DOHH2 (cell line): ENCODE measurements around the gene KIAA0040.

Experiments used
- H3F3A ChIP-seq: fragments of 200-600 bp; sonication (generic), shearing (Covaris generic); 2 replicates; pipeline ENCODE4 v1.6.0; 2016; ENCODE audit warnings: antibody characterized with exemption, mild to moderate bottlenecking; ENCODE audit not compliant: control insufficient read depth, insufficient read depth
- H3K27ac ChIP-seq: fragments of 200-600 bp; sonication (generic); 2 replicates; pipeline ENCODE4 v1.5.1; 2014; ENCODE audit warnings: low read depth, mild to moderate bottlenecking, low read length, moderate library complexity
- H3K27me3 ChIP-seq: fragments of 200-600 bp; sonication (generic); 2 replicates; pipeline ENCODE4 v1.6.1; 2014; ENCODE audit warnings: mild to moderate bottlenecking, low read length, mixed read lengths; ENCODE audit not compliant: control insufficient read depth
- H3K36me3 ChIP-seq: fragments of 200-600 bp; sonication (generic); 2 replicates; pipeline ENCODE4 v1.6.1; 2014; ENCODE audit warnings: mild to moderate bottlenecking, low read length, moderate library complexity, mixed read lengths; ENCODE audit not compliant: control insufficient read depth
- H3K4me1 ChIP-seq: fragments of 200-600 bp; sonication (generic); 2 replicates; pipeline ENCODE4 v1.6.1; 2014; ENCODE audit warnings: mild to moderate bottlenecking, low read length, mixed read lengths; ENCODE audit not compliant: control insufficient read depth
- H3K4me2 ChIP-seq: fragments of 200-600 bp; sonication (generic); 2 replicates; pipeline ENCODE4 v1.6.0; 2014; ENCODE audit warnings: mild to moderate bottlenecking, low read length, moderate library complexity
- H3K4me3 ChIP-seq: fragments of 200-600 bp; sonication (generic); 2 replicates; pipeline ENCODE4 v1.5.1; 2014; ENCODE audit warnings: mild to moderate bottlenecking, low read length, mixed read lengths
- H3K79me2 ChIP-seq: fragments of 200-600 bp; sonication (generic); 2 replicates; pipeline ENCODE4 v1.6.1; 2014; ENCODE audit warnings: mild to moderate bottlenecking, low read length, mixed read lengths; ENCODE audit not compliant: control insufficient read depth
- H3K9me2 ChIP-seq: fragments of 200-600 bp; sonication (generic); replicated peaks from 2 replicates; pipeline ENCODE4 v1.6.1; 2014; ENCODE audit warnings: mild to moderate bottlenecking, low read length, mixed read lengths; ENCODE audit not compliant: control insufficient read depth
- H3K9me3 ChIP-seq: fragments of 200-600 bp; sonication (generic); 2 replicates; pipeline ENCODE4 v1.6.1; 2014; ENCODE audit warnings: antibody characterized with exemption, low read length, mixed read lengths; ENCODE audit not compliant: control insufficient read depth, insufficient read depth
- H4K20me1 ChIP-seq: fragments of 200-600 bp; sonication (generic); 2 replicates; pipeline ENCODE4 v1.6.0; 2014; ENCODE audit warnings: low read depth, mild to moderate bottlenecking, antibody characterized with exemption, low read length, moderate library complexity; ENCODE audit not compliant: control insufficient read depth, insufficient read depth
- EZH2phosphoT487 ChIP-seq: fragments of 200-600 bp; sonication (generic); IDR thresholded peaks from 2 replicates; pipeline ENCODE4 v1.6.1; 2017; ENCODE audit warnings: borderline replicate concordance, mild to moderate bottlenecking, antibody characterized with exemption, low read length, moderate library complexity, mixed read lengths
- TF ChIP-seq, protein P1 (sequence below): fragments of 200-600 bp; sonication (generic); IDR thresholded peaks from one replicate; pipeline ENCODE4 v1.5.1; 2014; ENCODE audit warnings: antibody characterized with exemption, mild to moderate bottlenecking, low read depth, low read length; ENCODE audit not compliant: poor library complexity, severe bottlenecking

KIAA0040 gene

DNA sequence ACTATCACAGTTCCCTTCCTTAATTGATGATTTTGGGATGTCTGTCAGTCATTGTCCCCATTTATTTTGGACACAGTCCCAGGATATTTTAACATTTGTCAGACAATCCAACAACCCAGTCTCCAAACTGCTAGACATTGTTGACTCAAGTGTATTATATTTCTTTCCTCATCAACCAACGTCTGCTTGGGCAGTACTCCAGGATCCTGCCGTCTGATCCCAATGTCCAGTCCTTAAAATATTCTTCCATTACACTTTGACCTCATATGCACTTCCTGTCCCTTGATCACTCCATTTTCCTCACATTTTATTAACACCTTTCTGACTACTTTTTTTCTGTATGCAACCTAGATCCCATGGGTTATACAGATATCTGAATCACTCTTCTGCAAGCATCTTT, 39.8 kb upstream of the KIAA0040 start:
- TF ChIP-seq, protein P1, sequence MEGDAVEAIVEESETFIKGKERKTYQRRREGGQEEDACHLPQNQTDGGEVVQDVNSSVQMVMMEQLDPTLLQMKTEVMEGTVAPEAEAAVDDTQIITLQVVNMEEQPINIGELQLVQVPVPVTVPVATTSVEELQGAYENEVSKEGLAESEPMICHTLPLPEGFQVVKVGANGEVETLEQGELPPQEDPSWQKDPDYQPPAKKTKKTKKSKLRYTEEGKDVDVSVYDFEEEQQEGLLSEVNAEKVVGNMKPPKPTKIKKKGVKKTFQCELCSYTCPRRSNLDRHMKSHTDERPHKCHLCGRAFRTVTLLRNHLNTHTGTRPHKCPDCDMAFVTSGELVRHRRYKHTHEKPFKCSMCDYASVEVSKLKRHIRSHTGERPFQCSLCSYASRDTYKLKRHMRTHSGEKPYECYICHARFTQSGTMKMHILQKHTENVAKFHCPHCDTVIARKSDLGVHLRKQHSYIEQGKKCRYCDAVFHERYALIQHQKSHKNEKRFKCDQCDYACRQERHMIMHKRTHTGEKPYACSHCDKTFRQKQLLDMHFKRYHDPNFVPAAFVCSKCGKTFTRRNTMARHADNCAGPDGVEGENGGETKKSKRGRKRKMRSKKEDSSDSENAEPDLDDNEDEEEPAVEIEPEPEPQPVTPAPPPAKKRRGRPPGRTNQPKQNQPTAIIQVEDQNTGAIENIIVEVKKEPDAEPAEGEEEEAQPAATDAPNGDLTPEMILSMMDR, result no peak
- no peak for TF ChIP-seq EZH2phosphoT487
- Histone ChIP-seq H3F3A (peaks cover 2% of the 10 kb centered on the region; the same call in 1 of the 2 replicates), H3K4me1 (peaks cover 66% of the 10 kb centered on the region), H4K20me1 (no peaks in the 10 kb centered on the region), H3K9me2 (no peaks in the 10 kb centered on the region), H3K79me2 (no peaks in the 10 kb centered on the region), H3K27me3 (no peaks in the 10 kb centered on the region), H3K36me3 (no peaks in the 10 kb centered on the region), H3K4me2 (no peak overlapping the region), H3K9me3 (0 out of 2 replicates have a peak, but pooled peaks cover 7% of the 10 kb centered on the region), H3K4me3 (no peak overlapping the region), H3K27ac (no peak overlapping the region)

DNA sequence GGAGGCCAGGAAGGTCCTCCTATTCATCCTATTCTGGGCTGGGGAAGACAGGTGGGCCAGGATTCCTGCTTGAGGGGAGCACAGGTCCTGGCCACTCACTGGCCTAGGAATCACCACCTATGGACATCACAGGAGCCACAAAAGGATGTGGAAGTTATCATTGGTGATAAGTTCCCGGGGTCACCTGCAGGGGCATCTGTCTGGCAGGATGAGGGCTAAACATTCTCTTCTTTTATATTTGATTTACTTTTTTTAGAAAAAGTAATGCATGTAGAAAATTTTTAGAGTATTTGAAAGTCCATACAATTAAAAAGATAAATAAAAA, 33.2 kb upstream of the KIAA0040 start:
- peak overlapping the region; percentile 88 for H3K4me2 ChIP-seq
- H3K27me3 ChIP-seq, result no peaks in the 10 kb centered on the region
- no peaks in the 10 kb centered on the region for H3K9me3 ChIP-seq
- 0 out of 2 replicates have a peak, but pooled peaks cover 3% of the 10 kb centered on the region for H3K36me3 ChIP-seq
- peak overlapping the region; percentile 95 for H3K27ac ChIP-seq
- H3K79me2 ChIP-seq, result no peaks in the 10 kb centered on the region
- no peaks in the 10 kb centered on the region for H4K20me1 ChIP-seq
- H3K9me2 ChIP-seq, result no peaks in the 10 kb centered on the region
- peaks cover 100% of the 10 kb centered on the region for H3K4me1 ChIP-seq
- peak overlapping the region; percentile 67 for H3K4me3 ChIP-seq
- peaks cover 13% of the 10 kb centered on the region for H3F3A ChIP-seq
- no peak for TF ChIP-seq EZH2phosphoT487
- TF ChIP-seq, protein P1, result peak; percentile 65

DNA sequence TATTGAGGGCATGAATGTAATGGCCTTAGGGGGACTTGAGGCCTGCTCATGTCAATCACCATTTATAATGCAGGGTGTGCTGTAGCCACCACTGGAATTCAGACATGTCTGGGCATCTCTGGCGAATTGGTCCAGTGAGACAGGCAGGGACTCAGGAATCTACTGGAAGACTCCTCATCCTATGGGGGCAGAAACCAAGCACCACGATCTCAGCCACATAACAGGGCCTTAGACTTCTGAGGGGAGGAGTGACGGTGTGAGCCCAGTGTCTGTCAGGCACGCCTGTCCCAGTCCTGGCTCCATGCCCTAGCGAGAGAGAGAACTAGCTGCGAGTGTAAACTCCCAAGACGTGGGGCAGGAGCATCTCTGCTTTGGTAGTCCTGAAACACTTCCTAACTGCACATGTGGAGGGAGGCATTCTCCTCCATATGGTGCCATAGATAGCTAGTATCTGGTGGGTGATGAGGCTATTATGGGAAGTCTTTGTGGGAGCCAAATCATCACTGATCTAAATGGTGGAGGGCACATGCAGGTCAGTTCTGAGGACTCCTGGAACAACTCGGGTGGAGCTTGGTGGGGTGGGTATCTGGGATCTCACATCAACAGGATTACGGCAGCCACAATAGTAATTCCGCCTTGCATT, 29.8 kb upstream of the KIAA0040 start:
- H3K27ac ChIP-seq, result no peak overlapping the region
- TF ChIP-seq EZH2phosphoT487, result no peak
- TF ChIP-seq, protein P1, result no peak
- H3K9me2 ChIP-seq, result no peaks in the 10 kb centered on the region
- H3K36me3 ChIP-seq, result 0 out of 2 replicates have a peak, but pooled peaks cover 3% of the 10 kb centered on the region
- H3K9me3 ChIP-seq, result no peaks in the 10 kb centered on the region
- peaks cover 11% of the 10 kb centered on the region for H3F3A ChIP-seq
- H4K20me1 ChIP-seq, result no peaks in the 10 kb centered on the region
- H3K4me2 ChIP-seq, result no peak overlapping the region
- no peaks in the 10 kb centered on the region for H3K27me3 ChIP-seq
- H3K79me2 ChIP-seq, result no peaks in the 10 kb centered on the region
- H3K4me1 ChIP-seq, result peaks cover 100% of the 10 kb centered on the region
- no peak overlapping the region for H3K4me3 ChIP-seq
